ENCODE results near the gene MAGOH. TPM values are rescaled to one million over a fixed set of nuclear protein-coding genes. Genes with fewer than 3 reads are reported as not detected.

Gene MAGOH
- total and polyA plus RNA-seq, 4 donors = 16.4 to 32.5 (median 26.5) TPM

- H3K36me3 ChIP-seq (ENCODE audit: control insufficient read depth in 4 of 4, insufficient read depth in 3 of 4, low read depth in 1 of 4, low read length in 3 of 4) = no peaks in the 10 kb centered on the region
- no peak for DNase-seq (ENCODE audit: low spot score)
- TF ChIP-seq EGR1 (IDR thresholded peaks at IDR 0.05; ENCODE audit: low read depth in 2 of 2) = no peak
- no peak for TF ChIP-seq FOXA2 (IDR thresholded peaks at IDR 0.05)
- TF ChIP-seq NR2F2 (IDR thresholded peaks at IDR 0.05) = no peak
- TF ChIP-seq JUND (IDR thresholded peaks at IDR 0.05) = no peak
- TF ChIP-seq REST (IDR thresholded peaks at IDR 0.05) = no peak
- no peak for TF ChIP-seq GABPA (IDR thresholded peaks at IDR 0.05 in 1 of 2, conservative IDR thresholded peaks at IDR 0.05 in 1 of 2)
- TF ChIP-seq ZBTB33 (IDR thresholded peaks at IDR 0.05) = no peak
- no peak for TF ChIP-seq HNF4G (IDR thresholded peaks at IDR 0.05)
- TF ChIP-seq RAD21 (IDR thresholded peaks at IDR 0.05) = no peak
- no peak for TF ChIP-seq RXRA (IDR thresholded peaks at IDR 0.05)
- TF ChIP-seq HNF4A (conservative IDR thresholded peaks at IDR 0.05) = no peak
- no peak for TF ChIP-seq ATF3 (IDR thresholded peaks at IDR 0.05)
- no peak for TF ChIP-seq SP1 (IDR thresholded peaks at IDR 0.05)
- no peak for TF ChIP-seq FOXA1 (IDR thresholded peaks at IDR 0.05)
- TF ChIP-seq, protein P1, sequence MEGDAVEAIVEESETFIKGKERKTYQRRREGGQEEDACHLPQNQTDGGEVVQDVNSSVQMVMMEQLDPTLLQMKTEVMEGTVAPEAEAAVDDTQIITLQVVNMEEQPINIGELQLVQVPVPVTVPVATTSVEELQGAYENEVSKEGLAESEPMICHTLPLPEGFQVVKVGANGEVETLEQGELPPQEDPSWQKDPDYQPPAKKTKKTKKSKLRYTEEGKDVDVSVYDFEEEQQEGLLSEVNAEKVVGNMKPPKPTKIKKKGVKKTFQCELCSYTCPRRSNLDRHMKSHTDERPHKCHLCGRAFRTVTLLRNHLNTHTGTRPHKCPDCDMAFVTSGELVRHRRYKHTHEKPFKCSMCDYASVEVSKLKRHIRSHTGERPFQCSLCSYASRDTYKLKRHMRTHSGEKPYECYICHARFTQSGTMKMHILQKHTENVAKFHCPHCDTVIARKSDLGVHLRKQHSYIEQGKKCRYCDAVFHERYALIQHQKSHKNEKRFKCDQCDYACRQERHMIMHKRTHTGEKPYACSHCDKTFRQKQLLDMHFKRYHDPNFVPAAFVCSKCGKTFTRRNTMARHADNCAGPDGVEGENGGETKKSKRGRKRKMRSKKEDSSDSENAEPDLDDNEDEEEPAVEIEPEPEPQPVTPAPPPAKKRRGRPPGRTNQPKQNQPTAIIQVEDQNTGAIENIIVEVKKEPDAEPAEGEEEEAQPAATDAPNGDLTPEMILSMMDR (IDR thresholded peaks at IDR 0.05; ENCODE audit: low read depth, low read length, missing input control) = no peak
- TF ChIP-seq TAF1 (conservative IDR thresholded peaks at IDR 0.05) = no peak
- 83% methylated on average over 2 of the region's 2 CpGs for WGBS
- no peak overlapping the region for H3K27ac ChIP-seq (ENCODE audit: low read depth in 1 of 2, low read length in 2 of 2)
- no peak overlapping the region for H3K4me3 ChIP-seq (ENCODE audit: low read depth in 1 of 3, low read length in 3 of 3)
- no peak overlapping the region for H3K9ac ChIP-seq (ENCODE audit: low read depth in 1 of 2, low read length in 2 of 2)
- no peaks in the 10 kb centered on the region for H3K27me3 ChIP-seq (ENCODE audit: control insufficient read depth in 4 of 4, insufficient read depth in 4 of 4, low read length in 3 of 4)
- H3K4me1 ChIP-seq (ENCODE audit: control insufficient read depth in 4 of 4, insufficient read depth in 4 of 4, low read length in 3 of 4) = peaks cover 7 to 16% (median 10%) of the 10 kb centered on the region in 4 donors
- no peaks in the 10 kb centered on the region for H3K9me3 ChIP-seq (ENCODE audit: control insufficient read depth in 4 of 4, low read length in 3 of 4)
Measured at GRCh38 chr1:53241828-53242227, 3.5 kb upstream of the MAGOH start.

- peak overlapping the region; percentile 96 for H3K9ac ChIP-seq (ENCODE audit: low read depth in 1 of 2, low read length in 2 of 2)
- H3K36me3 ChIP-seq (ENCODE audit: control insufficient read depth in 4 of 4, insufficient read depth in 3 of 4, low read depth in 1 of 4, low read length in 3 of 4) = peaks cover 6 to 25% (median 14%) of the 10 kb centered on the region in 4 donors
- 38% methylated on average over 8 of the region's 8 CpGs for WGBS
- DNase-seq (ENCODE audit: low spot score) = no peak
- TF ChIP-seq TAF1 (conservative IDR thresholded peaks at IDR 0.05) = no peak
- no peak for TF ChIP-seq YY1 (IDR thresholded peaks at IDR 0.05)
- no peak for TF ChIP-seq RXRA (IDR thresholded peaks at IDR 0.05)
- H3K27ac ChIP-seq (ENCODE audit: low read depth in 1 of 2, low read length in 2 of 2) = peak overlapping the region; percentile 38 to 72
- no peaks in the 10 kb centered on the region for H3K27me3 ChIP-seq (ENCODE audit: control insufficient read depth in 4 of 4, insufficient read depth in 4 of 4, low read length in 3 of 4)
- H3K4me1 ChIP-seq (ENCODE audit: control insufficient read depth in 4 of 4, insufficient read depth in 4 of 4, low read length in 3 of 4) = peaks cover 8 to 34% (median 21%) of the 10 kb centered on the region in 4 donors
- H3K4me3 ChIP-seq (ENCODE audit: low read depth in 1 of 3, low read length in 3 of 3) = peak overlapping the region; percentile 81 to 100 (median 96)
- H3K9me3 ChIP-seq (ENCODE audit: control insufficient read depth in 4 of 4, low read length in 3 of 4) = no peaks in the 10 kb centered on the region
Measured at GRCh38 chr1:53237638-53238037, 680 bp downstream of the MAGOH start.
